Activated CD8-positive, alpha-beta T cell treated with anti-CD3 and anti-CD28 coated beads for 36 hours (primary cell): ENCODE results near the gene HID1. TPM values are rescaled to one million over a fixed set of nuclear protein-coding genes. Genes with fewer than 3 reads are reported as not detected.

Source experiments
- ATAC-seq: fragments of 200-7000 bp; cut with Tn5 transposase; one replicate; pipeline ENCODE4 v1.10.0; 2021; ENCODE audit warnings: mild to moderate bottlenecking, moderate library complexity
- CTCF ChIA-PET: fragments of 350-600 bp; sonication (Branson Sonifier 250); formaldehyde crosslinking; loops from one replicate; lab custom pipeline; 2021; ENCODE audit warnings: antibody characterized with exemption; lab: Charles Lee
- POLR2A ChIA-PET: fragments of 350-600 bp; sonication (Branson Sonifier 250); formaldehyde crosslinking; loops from one replicate; lab custom pipeline; 2021; ENCODE audit warnings: antibody characterized with exemption; lab: Charles Lee
- DNase-seq: peaks from one replicate; pipeline ENCODE4 v3.0.0-alpha.2; 2020
- H3K27ac Mint-ChIP-seq: one replicate; pipeline ENCODE4 v1.8.0; 2021; ENCODE audit warnings: mild to moderate bottlenecking, mixed read lengths
- H3K27me3 Mint-ChIP-seq: one replicate; pipeline ENCODE4 v1.8.0; 2021; ENCODE audit warnings: mixed read lengths
- H3K36me3 Mint-ChIP-seq: one replicate; pipeline ENCODE4 v1.8.0; 2021; ENCODE audit warnings: low read depth, mixed read lengths
- H3K4me1 Mint-ChIP-seq: one replicate; pipeline ENCODE4 v1.8.0; 2021; ENCODE audit warnings: low read depth, mixed read lengths
- H3K4me3 Mint-ChIP-seq: one replicate; pipeline ENCODE4 v1.8.0; 2021; ENCODE audit warnings: mild to moderate bottlenecking, moderate library complexity, mixed read lengths
- H3K9me3 Mint-ChIP-seq: one replicate; pipeline ENCODE4 v1.8.0; 2021; ENCODE audit warnings: mixed read lengths
- intact Hi-C: fragments of 100-400 bp; cut with micrococcal nuclease; formaldehyde crosslinking; loops from one replicate; pipeline ENCODE4 v1.10.0; 2022
- total RNA-seq, 2 experiments: library from RNA; stranded (reverse); gene quantifications; one replicate each; pipeline ENCODE4 v1.2.3, GENCODE V29; 2021
- TF ChIP-seq, protein P1 (sequence below): fragments of 200-600 bp; IDR thresholded peaks from one replicate; pipeline ENCODE4 v1.8.0; 2022; ENCODE audit warnings: antibody characterized with exemption, mild to moderate bottlenecking

The HID1 gene
- total RNA-seq, 2 experiments from 2014 or later, result 1.4 to 1.7 TPM

GRCh38 chr17:74937064-74938051 lies 35.2 kb downstream of the HID1 start:
- ChIA-PET CTCF (interaction anchor here (1.4 to 3.5 kb wide), 2 partner anchors 20 to 24 kb away, joined by 4 to 18 read pairs; no protein-coding TSS in a partner anchor), POLR2A (no interaction called here)
- peaks cover 53% of the 10 kb centered on the region for H3K27me3 Mint-ChIP-seq
- no peak overlapping the region for H3K27ac Mint-ChIP-seq
- no peak for DNase-seq
- H3K9me3 Mint-ChIP-seq, result no peaks in the 10 kb centered on the region
- H3K36me3 Mint-ChIP-seq, result no peaks in the 10 kb centered on the region
- no peaks in the 10 kb centered on the region for H3K4me1 Mint-ChIP-seq
- no peak overlapping the region for H3K4me3 Mint-ChIP-seq
- intact Hi-C loops, result no loop called here
- ATAC-seq, result no peak
- TF ChIP-seq, protein P1, sequence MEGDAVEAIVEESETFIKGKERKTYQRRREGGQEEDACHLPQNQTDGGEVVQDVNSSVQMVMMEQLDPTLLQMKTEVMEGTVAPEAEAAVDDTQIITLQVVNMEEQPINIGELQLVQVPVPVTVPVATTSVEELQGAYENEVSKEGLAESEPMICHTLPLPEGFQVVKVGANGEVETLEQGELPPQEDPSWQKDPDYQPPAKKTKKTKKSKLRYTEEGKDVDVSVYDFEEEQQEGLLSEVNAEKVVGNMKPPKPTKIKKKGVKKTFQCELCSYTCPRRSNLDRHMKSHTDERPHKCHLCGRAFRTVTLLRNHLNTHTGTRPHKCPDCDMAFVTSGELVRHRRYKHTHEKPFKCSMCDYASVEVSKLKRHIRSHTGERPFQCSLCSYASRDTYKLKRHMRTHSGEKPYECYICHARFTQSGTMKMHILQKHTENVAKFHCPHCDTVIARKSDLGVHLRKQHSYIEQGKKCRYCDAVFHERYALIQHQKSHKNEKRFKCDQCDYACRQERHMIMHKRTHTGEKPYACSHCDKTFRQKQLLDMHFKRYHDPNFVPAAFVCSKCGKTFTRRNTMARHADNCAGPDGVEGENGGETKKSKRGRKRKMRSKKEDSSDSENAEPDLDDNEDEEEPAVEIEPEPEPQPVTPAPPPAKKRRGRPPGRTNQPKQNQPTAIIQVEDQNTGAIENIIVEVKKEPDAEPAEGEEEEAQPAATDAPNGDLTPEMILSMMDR, result no peak

DNA sequence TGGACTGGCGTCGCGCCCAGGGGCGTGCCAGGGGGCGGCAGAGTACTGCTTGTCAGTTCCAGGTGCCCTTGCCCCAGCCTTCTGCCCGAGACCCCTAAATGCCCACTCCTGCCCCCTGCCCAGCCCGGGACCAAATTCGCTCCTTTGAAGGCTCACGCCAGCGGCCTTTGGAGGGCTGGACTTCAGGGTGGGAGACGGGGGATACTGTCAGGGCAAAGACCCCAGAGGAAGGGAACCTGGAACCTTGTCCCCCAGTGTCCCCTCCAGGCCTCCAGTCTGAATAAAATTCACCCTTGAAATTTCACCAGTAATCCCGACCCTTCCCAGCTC lies 36.1 kb downstream of the HID1 start:
- H3K4me1 Mint-ChIP-seq, result no peaks in the 10 kb centered on the region
- no peaks in the 10 kb centered on the region for H3K9me3 Mint-ChIP-seq
- ATAC-seq, result no peak
- no peak for DNase-seq
- H3K27ac Mint-ChIP-seq, result no peak overlapping the region
- intact Hi-C loops, result no loop called here
- H3K36me3 Mint-ChIP-seq, result no peaks in the 10 kb centered on the region
- ChIA-PET POLR2A (no interaction called here), CTCF (interaction anchor here (1.4 to 3.5 kb wide), 2 partner anchors 21 to 25 kb away, joined by 6 to 18 read pairs; no protein-coding TSS in a partner anchor)
- no peak overlapping the region for H3K4me3 Mint-ChIP-seq
- H3K27me3 Mint-ChIP-seq, result peaks cover 55% of the 10 kb centered on the region
- TF ChIP-seq, protein P1, result no peak

DNA sequence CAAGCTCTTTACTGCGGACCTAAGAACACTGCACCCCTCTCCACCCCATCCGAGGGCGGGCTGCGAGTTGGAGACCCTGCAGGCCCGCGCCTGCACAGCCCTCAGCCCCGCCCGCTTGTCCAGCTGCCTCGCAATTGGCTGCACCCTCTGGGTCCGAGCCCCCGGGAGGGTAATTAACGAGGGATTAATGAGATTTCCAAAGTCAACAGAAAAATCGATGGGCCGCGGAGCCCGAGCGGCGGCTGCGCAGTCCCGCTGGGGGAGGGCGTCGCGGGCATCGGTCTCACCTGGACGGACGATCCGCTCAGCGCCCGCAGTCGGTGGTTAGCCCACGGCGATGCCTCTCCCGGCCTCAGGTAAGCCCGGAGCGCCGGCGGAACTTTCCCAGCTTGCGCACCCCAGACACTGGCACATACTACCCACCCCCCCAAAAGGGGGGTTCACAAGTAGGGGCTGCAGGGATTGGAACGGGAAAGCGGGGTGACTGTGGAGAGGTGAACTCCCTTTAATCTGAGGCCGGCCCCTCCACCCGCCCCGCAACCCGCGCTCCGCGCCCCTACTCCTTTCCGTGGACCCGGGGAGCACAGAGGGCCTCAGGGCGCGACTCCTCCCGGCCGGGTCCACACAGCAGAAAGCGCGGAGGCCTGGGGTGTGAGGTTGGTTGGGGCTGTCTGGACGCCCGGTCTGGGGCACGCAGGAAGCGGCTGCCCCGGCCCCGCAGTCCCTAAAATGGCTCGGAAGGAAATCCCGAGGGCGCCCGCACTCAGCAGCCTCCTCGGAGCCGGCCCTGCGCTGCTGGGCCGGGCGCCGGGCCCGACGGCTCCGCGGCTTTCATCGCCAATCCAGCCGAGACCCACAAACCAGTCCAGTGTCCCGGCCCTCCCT lies 36.7 kb downstream of the HID1 start, which contains the start of gene OTOP3:
Gene OTOP3, plus strand, starts transcription at position 314 of the 885 bp plus-strand sequence. Its CDS starts 24 bp downstream, at position 338.
- POLR2A ChIA-PET, result no interaction called here
- CTCF ChIA-PET, result interaction anchor here (1.4 kb wide), 1 partner anchor 22 kb away, joined by 6 read pairs; no protein-coding TSS in a partner anchor
- no peak for ATAC-seq
- intact Hi-C loops, result no loop called here
- TF ChIP-seq, protein P1, result no peak
- Mint-ChIP-seq H3K4me1 (no peaks in the 10 kb centered on the region), H3K27ac (no peak within 1 kb of the TSS), H3K36me3 (no peaks in the 10 kb centered on the region), H3K27me3 (peaks cover 57% of the 10 kb centered on the region), H3K4me3 (no peak within 1 kb of the TSS), H3K9me3 (no peaks in the 10 kb centered on the region)
- no peak for DNase-seq

GRCh38 chr17:74935048-74935447 lies 37.5 kb downstream of the HID1 start:
- Mint-ChIP-seq H3K4me3 (no peak overlapping the region), H3K9me3 (no peaks in the 10 kb centered on the region), H3K4me1 (no peaks in the 10 kb centered on the region), H3K27me3 (peaks cover 56% of the 10 kb centered on the region), H3K27ac (no peak overlapping the region), H3K36me3 (no peaks in the 10 kb centered on the region)
- ChIA-PET CTCF (interaction anchor here (1.4 kb wide), 1 partner anchor 23 kb away, joined by 6 read pairs; no protein-coding TSS in a partner anchor), POLR2A (no interaction called here)
- TF ChIP-seq, protein P1, result no peak
- DNase-seq (no peak), ATAC-seq (no peak)
- intact Hi-C loops, result no loop called here
